Fibroblast of pulmonary artery (primary cell): ENCODE results near the gene MRPS35.
"Not testable (repeated sequence)": the region's sequence is repeated elsewhere in the genome, so short reads cannot be mapped to it uniquely, and the experiment has no call there.

ENCODE experiments used
- DNase-seq: peaks from one replicate; pipeline ENCODE4 v3.0.0-alpha.2; 2010; ENCODE audit warnings: low read depth
- H3K4me3 ChIP-seq: replicated peaks from 2 replicates; pipeline ENCODE4 v1.5.1; 2011; ENCODE audit warnings: low read depth, mild to moderate bottlenecking, control low read depth, low read length, moderate library complexity
- CTCF ChIP-seq: IDR thresholded peaks from 2 replicates; pipeline ENCODE4 v1.5.1; 2011; ENCODE audit warnings: mild to moderate bottlenecking, control low read depth, low read length, inconsistent platforms; ENCODE audit errors: missing control alignments

MRPS35 gene

GRCh38 chr12:27723212-27723611 lies 12.6 kb downstream of the MRPS35 start:
- TF ChIP-seq CTCF, result no peak
- no peak for DNase-seq
- H3K4me3 ChIP-seq, result no peak overlapping the region

GRCh38 chr12:27730097-27730588 lies 19.5 kb downstream of the MRPS35 start:
- no peak for DNase-seq
- no peak for TF ChIP-seq CTCF

GRCh38 chr12:27732281-27732680 lies 21.6 kb downstream of the MRPS35 start:
- peak; percentile 8 for DNase-seq
- peak; percentile 37 for TF ChIP-seq CTCF

More at GRCh38 chr12:27730097-27730588, 19.5 kb downstream of the MRPS35 start:
- no peak overlapping the region for H3K4me3 ChIP-seq

DNA sequence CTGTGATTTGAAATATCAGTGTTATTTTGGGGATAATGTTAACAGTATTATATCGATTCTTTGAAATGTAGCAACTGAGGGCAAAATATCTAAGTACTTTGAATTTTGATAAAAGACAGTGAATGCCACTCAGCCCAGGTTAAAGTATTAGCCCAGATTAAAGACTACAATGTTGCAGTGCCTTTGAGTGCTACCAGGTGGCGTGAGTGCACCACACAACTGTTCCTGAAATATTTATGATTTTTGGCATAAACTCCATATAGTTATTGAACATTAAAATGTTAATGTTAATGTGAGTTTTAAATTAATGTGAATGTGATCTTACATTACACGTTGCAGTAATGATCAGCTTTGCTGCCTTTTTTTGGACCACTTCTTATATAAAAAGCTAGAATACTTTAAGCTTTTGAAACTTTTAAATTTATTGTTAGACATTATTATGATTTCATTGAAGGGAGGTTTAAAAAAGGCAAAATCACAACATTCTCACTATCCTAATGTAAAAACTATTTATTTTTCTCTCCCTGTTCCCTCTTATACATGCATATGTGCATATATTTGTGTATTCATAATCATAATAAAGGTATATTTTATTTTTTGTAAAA lies 22.5 kb downstream of the MRPS35 start:
- DNase-seq, result peak; percentile 66
- peak; percentile 98 for TF ChIP-seq CTCF
- H3K4me3 ChIP-seq, result no peak overlapping the region

More at GRCh38 chr12:27732281-27732680, 21.6 kb downstream of the MRPS35 start:
- no peak overlapping the region for H3K4me3 ChIP-seq

DNA sequence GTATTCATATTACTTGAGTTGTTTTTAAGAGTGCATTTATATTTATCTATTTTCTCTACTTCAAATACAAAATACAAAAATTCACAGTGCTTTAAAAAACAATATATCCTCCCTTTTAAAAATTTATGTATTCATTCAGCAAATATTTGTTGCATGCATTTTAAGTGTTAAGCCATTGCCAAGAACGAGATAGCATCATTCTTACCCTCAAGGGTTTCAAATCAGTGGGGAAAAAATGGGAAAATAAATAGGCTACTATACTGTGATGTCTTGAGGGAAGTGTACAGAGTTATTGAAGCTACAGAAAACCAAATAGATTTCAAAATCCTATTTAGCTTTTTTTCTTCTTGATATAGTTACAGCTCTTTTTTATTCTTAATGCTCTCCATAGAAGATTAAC lies 23.2 kb downstream of the MRPS35 start:
- no peak overlapping the region for H3K4me3 ChIP-seq
- DNase-seq, result no peak
- no peak for TF ChIP-seq CTCF

- DNase-seq, H3K4me3 ChIP-seq: not testable (repeated sequence)
These were observed 23.7 kb downstream of the MRPS35 start for GRCh38 chr12:27734321-27734720.

GRCh38 chr12:27743601-27744000 lies 33.0 kb downstream of the MRPS35 start:
- DNase-seq, result no peak
- no peak overlapping the region for H3K4me3 ChIP-seq
- TF ChIP-seq CTCF, result no peak

GRCh38 chr12:27745734-27746133 lies 35.1 kb downstream of the MRPS35 start:
- not testable (repeated sequence) for DNase-seq, H3K4me3 ChIP-seq
